AG04450 (cell line): ENCODE measurements around the gene FIBCD1. TPM values are rescaled to one million over a fixed set of nuclear protein-coding genes. Genes with fewer than 3 reads are reported as not detected.

Source experiments
- CTCF ChIA-PET: fragments of 300-600, 350-600 bp; formaldehyde crosslinking; extraction: SDS; loops from one replicate; lab custom pipeline; 2022; ENCODE audit warnings: antibody characterized with exemption, inconsistent platforms; lab: Charles Lee
- POLR2A ChIA-PET: fragments of 350-600 bp; formaldehyde crosslinking; extraction: SDS; loops from one replicate; lab custom pipeline; 2021; ENCODE audit warnings: antibody characterized with exemption, inconsistent platforms; lab: Yijun Ruan, JAX
- DNase-seq: peaks from one replicate; pipeline ENCODE4 v3.0.0-alpha.2; 2011; ENCODE audit warnings: low read depth, low spot score
- H3K27ac ChIP-seq: one replicate; pipeline ENCODE4 v1.5.1; 2012; ENCODE audit warnings: low read depth, low read length, control low read depth
- H3K27me3 ChIP-seq: one replicate; pipeline ENCODE4 v1.6.0; 2012; ENCODE audit warnings: low read length; ENCODE audit not compliant: control insufficient read depth, insufficient read depth
- H3K4me3 ChIP-seq: 2 replicates; pipeline ENCODE4 v1.5.1; 2011; ENCODE audit warnings: mild to moderate bottlenecking, low read depth, low read length, control low read depth
- H3K9me3 ChIP-seq: 2 replicates; pipeline ENCODE4 v1.5.1; 2012; ENCODE audit warnings: low read length; ENCODE audit not compliant: control insufficient read depth, insufficient read depth
- CTCF ChIP-seq: IDR thresholded peaks from 2 replicates; pipeline ENCODE4 v1.5.1; 2011; ENCODE audit warnings: low read depth, low read length, control low read depth, inconsistent platforms
- polyA plus RNA-seq: library from polyadenylated mRNA; depleted of rRNA; stranded (reverse); fragments of >200 nt; gene quantifications from 2 replicates; pipeline ENCODE4 v1.2.3, GENCODE V29; 2011

FIBCD1 gene
- polyA plus RNA-seq, 1 experiment = 2.2 TPM

- Histone ChIP-seq H3K27me3 (peaks cover 14% of the 10 kb centered on the region), H3K4me3 (no peak overlapping the region), H3K9me3 (no peaks in the 10 kb centered on the region; the same call in 1 of the 2 replicates), H3K27ac (no peak overlapping the region)
- DNase-seq = no peak
- CTCF ChIA-PET = no interaction called here
- POLR2A ChIA-PET = no interaction called here
- TF ChIP-seq CTCF = no peak
Measured at GRCh38 chr9:130918826-130919558, 20.1 kb downstream of the FIBCD1 start.

- no peaks in the 10 kb centered on the region; the same call in 1 of the 2 replicates for H3K9me3 ChIP-seq
- POLR2A ChIA-PET = interaction anchor here (0.6 kb wide), 1 partner anchor 23 kb away, joined by 6 read pairs; no protein-coding TSS in a partner anchor
- DNase-seq = no peak
- TF ChIP-seq CTCF = no peak
- H3K27me3 ChIP-seq = peaks cover 14% of the 10 kb centered on the region
- CTCF ChIA-PET = no interaction called here
- H3K4me3 ChIP-seq = no peak overlapping the region
- H3K27ac ChIP-seq = no peak overlapping the region
Measured at GRCh38 chr9:130918101-130918825, 20.8 kb downstream of the FIBCD1 start.

- DNase-seq = no peak
Measured at GRCh38 chr9:130917168-130917960, 21.7 kb downstream of the FIBCD1 start.

GRCh38 chr9:130915096-130915447 lies 24.0 kb downstream of the FIBCD1 start:
- Histone ChIP-seq H3K27me3 (peaks cover 10% of the 10 kb centered on the region), H3K27ac (no peak overlapping the region), H3K4me3 (no peak overlapping the region), H3K9me3 (no peaks in the 10 kb centered on the region; the same call in 1 of the 2 replicates)
- ChIA-PET POLR2A (no interaction called here), CTCF (no interaction called here)
- no peak for TF ChIP-seq CTCF
- DNase-seq = no peak

More at GRCh38 chr9:130917168-130917960, 21.7 kb downstream of the FIBCD1 start:
- H3K9me3 ChIP-seq = no peaks in the 10 kb centered on the region; the same call in 1 of the 2 replicates
- peaks cover 12% of the 10 kb centered on the region for H3K27me3 ChIP-seq
- no peak overlapping the region for H3K4me3 ChIP-seq
- no peak for TF ChIP-seq CTCF
- H3K27ac ChIP-seq = no peak overlapping the region
- CTCF ChIA-PET = no interaction called here
- POLR2A ChIA-PET = interaction anchor here (0.6 kb wide), 1 partner anchor 22 kb away, joined by 6 read pairs; no protein-coding TSS in a partner anchor
